Measurements from ENCODE around the gene GNB1L.

The GNB1L gene

GRCh38 chr22:19853879-19854777 lies 546 bp downstream of the GNB1L start:
- Histone ChIP-seq H3K36me3 (ENCODE audit: insufficient read depth, low read length) (peaks cover 5% of the 10 kb centered on the region; the same call in 1 of the 2 replicates), H3K27me3 (ENCODE audit: insufficient read depth, low read length) (no peaks in the 10 kb centered on the region), H3K4me3 (ENCODE audit: low read depth, low read length) (peak overlapping the region; percentile 94), H2AFZ (ENCODE audit: low read length, unreplicated experiment) (peak overlapping the region; percentile 53), H3K4me1 (ENCODE audit: control insufficient read depth, insufficient read depth, low read length, unreplicated experiment) (peaks cover 6% of the 10 kb centered on the region), H3K79me2 (ENCODE audit: control insufficient read depth, insufficient read depth, low read length, unreplicated experiment) (peaks cover 52% of the 10 kb centered on the region), H3K27ac (ENCODE audit: low read depth, low read length) (peak overlapping the region; percentile 3; the same call in 1 of the 2 replicates)

GRCh38 chr22:19853058-19853878 lies 1.4 kb downstream of the GNB1L start:
- H3K27me3 ChIP-seq (ENCODE audit: insufficient read depth, low read length) = no peaks in the 10 kb centered on the region
- H3K4me1 ChIP-seq (ENCODE audit: control insufficient read depth, insufficient read depth, low read length, unreplicated experiment) = peaks cover 6% of the 10 kb centered on the region
- H3K4me3 ChIP-seq (ENCODE audit: low read depth, low read length) = peak overlapping the region; percentile 94
- H3K36me3 ChIP-seq (ENCODE audit: insufficient read depth, low read length) = peaks cover 5% of the 10 kb centered on the region; the same call in 1 of the 2 replicates
- H3K79me2 ChIP-seq (ENCODE audit: control insufficient read depth, insufficient read depth, low read length, unreplicated experiment) = peaks cover 52% of the 10 kb centered on the region
- H3K27ac ChIP-seq (ENCODE audit: low read depth, low read length) = no peak overlapping the region
- H2AFZ ChIP-seq (ENCODE audit: low read length, unreplicated experiment) = no peak overlapping the region

GRCh38 chr22:19852177-19852781 lies 2.4 kb downstream of the GNB1L start:
- Histone ChIP-seq H3K4me1 (ENCODE audit: control insufficient read depth, insufficient read depth, low read length, unreplicated experiment) (peaks cover 6% of the 10 kb centered on the region), H3K4me3 (ENCODE audit: low read depth, low read length) (peak overlapping the region; percentile 94), H3K27me3 (ENCODE audit: insufficient read depth, low read length) (no peaks in the 10 kb centered on the region), H3K79me2 (ENCODE audit: control insufficient read depth, insufficient read depth, low read length, unreplicated experiment) (peaks cover 52% of the 10 kb centered on the region), H3K27ac (ENCODE audit: low read depth, low read length) (no peak overlapping the region), H3K36me3 (ENCODE audit: insufficient read depth, low read length) (peaks cover 5% of the 10 kb centered on the region; the same call in 1 of the 2 replicates), H2AFZ (ENCODE audit: low read length, unreplicated experiment) (no peak overlapping the region)

- no peak overlapping the region for H3K4me3 ChIP-seq (ENCODE audit: low read depth, low read length)
- no peaks in the 10 kb centered on the region for H3K27me3 ChIP-seq (ENCODE audit: insufficient read depth, low read length)
- H3K36me3 ChIP-seq (ENCODE audit: insufficient read depth, low read length) = peaks cover 5% of the 10 kb centered on the region; the same call in 1 of the 2 replicates
- no peak overlapping the region for H3K27ac ChIP-seq (ENCODE audit: low read depth, low read length)
- no peak overlapping the region for H2AFZ ChIP-seq (ENCODE audit: low read length, unreplicated experiment)
- peaks cover 6% of the 10 kb centered on the region for H3K4me1 ChIP-seq (ENCODE audit: control insufficient read depth, insufficient read depth, low read length, unreplicated experiment)
- peaks cover 52% of the 10 kb centered on the region for H3K79me2 ChIP-seq (ENCODE audit: control insufficient read depth, insufficient read depth, low read length, unreplicated experiment)
Observed at GRCh38 chr22:19851291-19852176, 3.1 kb downstream of the GNB1L start.

GRCh38 chr22:19850763-19851109 lies 3.9 kb downstream of the GNB1L start:
- Histone ChIP-seq H3K4me1 (ENCODE audit: control insufficient read depth, insufficient read depth, low read length, unreplicated experiment) (peaks cover under 1% of the 10 kb centered on the region), H3K79me2 (ENCODE audit: control insufficient read depth, insufficient read depth, low read length, unreplicated experiment) (peaks cover 48% of the 10 kb centered on the region), H3K4me3 (ENCODE audit: low read depth, low read length) (no peak overlapping the region), H3K27me3 (ENCODE audit: insufficient read depth, low read length) (no peaks in the 10 kb centered on the region), H3K27ac (ENCODE audit: low read depth, low read length) (no peak overlapping the region), H2AFZ (ENCODE audit: low read length, unreplicated experiment) (no peak overlapping the region), H3K36me3 (ENCODE audit: insufficient read depth, low read length) (peaks cover 5% of the 10 kb centered on the region; the same call in 1 of the 2 replicates)

GRCh38 chr22:19849835-19850762 lies 4.6 kb downstream of the GNB1L start:
- H3K27me3 ChIP-seq (ENCODE audit: insufficient read depth, low read length) = no peaks in the 10 kb centered on the region
- H2AFZ ChIP-seq (ENCODE audit: low read length, unreplicated experiment) = no peak overlapping the region
- peaks cover 42% of the 10 kb centered on the region for H3K79me2 ChIP-seq (ENCODE audit: control insufficient read depth, insufficient read depth, low read length, unreplicated experiment)
- no peak overlapping the region for H3K4me3 ChIP-seq (ENCODE audit: low read depth, low read length)
- H3K27ac ChIP-seq (ENCODE audit: low read depth, low read length) = no peak overlapping the region
- no peaks in the 10 kb centered on the region for H3K4me1 ChIP-seq (ENCODE audit: control insufficient read depth, insufficient read depth, low read length, unreplicated experiment)
- H3K36me3 ChIP-seq (ENCODE audit: insufficient read depth, low read length) = peaks cover 5% of the 10 kb centered on the region; the same call in 1 of the 2 replicates

- peaks cover 31% of the 10 kb centered on the region for H3K79me2 ChIP-seq (ENCODE audit: control insufficient read depth, insufficient read depth, low read length, unreplicated experiment)
- H3K36me3 ChIP-seq (ENCODE audit: insufficient read depth, low read length) = peaks cover 5% of the 10 kb centered on the region; the same call in 1 of the 2 replicates
- H3K27ac ChIP-seq (ENCODE audit: low read depth, low read length) = no peak overlapping the region
Observed at GRCh38 chr22:19848298-19849224, 6.1 kb downstream of the GNB1L start.

GRCh38 chr22:19847345-19847632 lies 7.4 kb downstream of the GNB1L start:
- H3K4me1 ChIP-seq (ENCODE audit: control insufficient read depth, insufficient read depth, low read length, unreplicated experiment) = peaks cover 12% of the 10 kb centered on the region
- H3K79me2 ChIP-seq (ENCODE audit: control insufficient read depth, insufficient read depth, low read length, unreplicated experiment) = peaks cover 18% of the 10 kb centered on the region
- H2AFZ ChIP-seq (ENCODE audit: low read length, unreplicated experiment) = no peak overlapping the region
- H3K27ac ChIP-seq (ENCODE audit: low read depth, low read length) = no peak overlapping the region
- H3K4me3 ChIP-seq (ENCODE audit: low read depth, low read length) = no peak overlapping the region
- peaks cover 5% of the 10 kb centered on the region; the same call in 1 of the 2 replicates for H3K36me3 ChIP-seq (ENCODE audit: insufficient read depth, low read length)
- H3K27me3 ChIP-seq (ENCODE audit: insufficient read depth, low read length) = no peaks in the 10 kb centered on the region

More at GRCh38 chr22:19848298-19849224, 6.1 kb downstream of the GNB1L start:
- no peak overlapping the region for H2AFZ ChIP-seq (ENCODE audit: low read length, unreplicated experiment)
- peaks cover 12% of the 10 kb centered on the region for H3K4me1 ChIP-seq (ENCODE audit: control insufficient read depth, insufficient read depth, low read length, unreplicated experiment)
- H3K4me3 ChIP-seq (ENCODE audit: low read depth, low read length) = no peak overlapping the region
- H3K27me3 ChIP-seq (ENCODE audit: insufficient read depth, low read length) = no peaks in the 10 kb centered on the region
